ENCODE results near the gene ITPRIPL2.

ITPRIPL2 gene

GRCh38 chr16:19139436-19140091 lies 25.8 kb downstream of the ITPRIPL2 start:
- H3K9me3 ChIP-seq (ENCODE audit: control insufficient read depth, insufficient read depth, low read length) = no peaks in the 10 kb centered on the region
- no peak overlapping the region for H3K9ac ChIP-seq (ENCODE audit: low read depth, low read length)
- H3K4me1 ChIP-seq (ENCODE audit: control insufficient read depth, insufficient read depth, low read length) = no peaks in the 10 kb centered on the region
- H3K27me3 ChIP-seq (ENCODE audit: control insufficient read depth, insufficient read depth, low read length) = no peaks in the 10 kb centered on the region
- no peak overlapping the region for H3K4me3 ChIP-seq (ENCODE audit: low read depth, low read length)
- H3K36me3 ChIP-seq (ENCODE audit: control insufficient read depth, insufficient read depth, low read length) = no peaks in the 10 kb centered on the region

- Histone ChIP-seq H3K9ac (ENCODE audit: low read depth, low read length) (no peak overlapping the region), H3K4me3 (ENCODE audit: low read depth, low read length) (no peak overlapping the region), H3K36me3 (ENCODE audit: control insufficient read depth, insufficient read depth, low read length) (no peaks in the 10 kb centered on the region), H3K27me3 (ENCODE audit: control insufficient read depth, insufficient read depth, low read length) (no peaks in the 10 kb centered on the region), H3K9me3 (ENCODE audit: control insufficient read depth, insufficient read depth, low read length) (no peaks in the 10 kb centered on the region), H3K4me1 (ENCODE audit: control insufficient read depth, insufficient read depth, low read length) (no peaks in the 10 kb centered on the region)
These were observed 26.6 kb downstream of the ITPRIPL2 start for GRCh38 chr16:19140396-19140795.

- Histone ChIP-seq H3K9ac (ENCODE audit: low read depth, low read length) (no peak overlapping the region), H3K4me3 (ENCODE audit: low read depth, low read length) (no peak overlapping the region), H3K36me3 (ENCODE audit: control insufficient read depth, insufficient read depth, low read length) (no peaks in the 10 kb centered on the region), H3K27me3 (ENCODE audit: control insufficient read depth, insufficient read depth, low read length) (no peaks in the 10 kb centered on the region), H3K9me3 (ENCODE audit: control insufficient read depth, insufficient read depth, low read length) (no peaks in the 10 kb centered on the region), H3K4me1 (ENCODE audit: control insufficient read depth, insufficient read depth, low read length) (no peaks in the 10 kb centered on the region)
These were observed 29.3 kb downstream of the ITPRIPL2 start for GRCh38 chr16:19142939-19143598.

- no peak overlapping the region for H3K4me3 ChIP-seq (ENCODE audit: low read depth, low read length)
These were observed 29.8 kb downstream of the ITPRIPL2 start for GRCh38 chr16:19143599-19143956.

GRCh38 chr16:19145010-19145409 lies 31.2 kb downstream of the ITPRIPL2 start:
- Histone ChIP-seq H3K4me3 (ENCODE audit: low read depth, low read length) (no peak overlapping the region), H3K36me3 (ENCODE audit: control insufficient read depth, insufficient read depth, low read length) (no peaks in the 10 kb centered on the region), H3K9me3 (ENCODE audit: control insufficient read depth, insufficient read depth, low read length) (no peaks in the 10 kb centered on the region), H3K27me3 (ENCODE audit: control insufficient read depth, insufficient read depth, low read length) (peaks cover 3% of the 10 kb centered on the region), H3K9ac (ENCODE audit: low read depth, low read length) (no peak overlapping the region), H3K4me1 (ENCODE audit: control insufficient read depth, insufficient read depth, low read length) (no peaks in the 10 kb centered on the region)

More at GRCh38 chr16:19143599-19143956, 29.8 kb downstream of the ITPRIPL2 start:
- no peaks in the 10 kb centered on the region for H3K27me3 ChIP-seq (ENCODE audit: control insufficient read depth, insufficient read depth, low read length)
- no peaks in the 10 kb centered on the region for H3K9me3 ChIP-seq (ENCODE audit: control insufficient read depth, insufficient read depth, low read length)
- H3K36me3 ChIP-seq (ENCODE audit: control insufficient read depth, insufficient read depth, low read length) = no peaks in the 10 kb centered on the region
- H3K9ac ChIP-seq (ENCODE audit: low read depth, low read length) = no peak overlapping the region
- H3K4me1 ChIP-seq (ENCODE audit: control insufficient read depth, insufficient read depth, low read length) = no peaks in the 10 kb centered on the region

- peaks cover 3% of the 10 kb centered on the region for H3K27me3 ChIP-seq (ENCODE audit: control insufficient read depth, insufficient read depth, low read length)
- H3K4me1 ChIP-seq (ENCODE audit: control insufficient read depth, insufficient read depth, low read length) = no peaks in the 10 kb centered on the region
- no peaks in the 10 kb centered on the region for H3K9me3 ChIP-seq (ENCODE audit: control insufficient read depth, insufficient read depth, low read length)
- H3K4me3 ChIP-seq (ENCODE audit: low read depth, low read length) = no peak overlapping the region
- H3K9ac ChIP-seq (ENCODE audit: low read depth, low read length) = no peak overlapping the region
- H3K36me3 ChIP-seq (ENCODE audit: control insufficient read depth, insufficient read depth, low read length) = no peaks in the 10 kb centered on the region
These were observed 33.4 kb downstream of the ITPRIPL2 start for GRCh38 chr16:19147126-19147525.

- Histone ChIP-seq H3K27me3 (ENCODE audit: control insufficient read depth, insufficient read depth, low read length) (peaks cover 3% of the 10 kb centered on the region), H3K9ac (ENCODE audit: low read depth, low read length) (no peak overlapping the region), H3K9me3 (ENCODE audit: control insufficient read depth, insufficient read depth, low read length) (no peaks in the 10 kb centered on the region), H3K4me3 (ENCODE audit: low read depth, low read length) (no peak overlapping the region), H3K4me1 (ENCODE audit: control insufficient read depth, insufficient read depth, low read length) (no peaks in the 10 kb centered on the region), H3K36me3 (ENCODE audit: control insufficient read depth, insufficient read depth, low read length) (no peaks in the 10 kb centered on the region)
These were observed 33.9 kb downstream of the ITPRIPL2 start for GRCh38 chr16:19147627-19148026.

- H3K9me3 ChIP-seq (ENCODE audit: control insufficient read depth, insufficient read depth, low read length) = no peaks in the 10 kb centered on the region
- H3K4me3 ChIP-seq (ENCODE audit: low read depth, low read length) = no peak overlapping the region
- no peaks in the 10 kb centered on the region for H3K4me1 ChIP-seq (ENCODE audit: control insufficient read depth, insufficient read depth, low read length)
- H3K9ac ChIP-seq (ENCODE audit: low read depth, low read length) = no peak overlapping the region
- no peaks in the 10 kb centered on the region for H3K36me3 ChIP-seq (ENCODE audit: control insufficient read depth, insufficient read depth, low read length)
- H3K27me3 ChIP-seq (ENCODE audit: control insufficient read depth, insufficient read depth, low read length) = peaks cover 3% of the 10 kb centered on the region
These were observed 34.4 kb downstream of the ITPRIPL2 start for GRCh38 chr16:19148189-19148588.

- Histone ChIP-seq H3K27me3 (ENCODE audit: control insufficient read depth, insufficient read depth, low read length) (peaks cover 6% of the 10 kb centered on the region), H3K9me3 (ENCODE audit: control insufficient read depth, insufficient read depth, low read length) (peaks cover 3% of the 10 kb centered on the region), H3K4me1 (ENCODE audit: control insufficient read depth, insufficient read depth, low read length) (no peaks in the 10 kb centered on the region), H3K9ac (ENCODE audit: low read depth, low read length) (no peak overlapping the region), H3K36me3 (ENCODE audit: control insufficient read depth, insufficient read depth, low read length) (no peaks in the 10 kb centered on the region), H3K4me3 (ENCODE audit: low read depth, low read length) (no peak overlapping the region)
These were observed 37.5 kb downstream of the ITPRIPL2 start for GRCh38 chr16:19151310-19151709.

GRCh38 chr16:19152042-19152441 lies 38.3 kb downstream of the ITPRIPL2 start:
- peaks cover 3% of the 10 kb centered on the region for H3K9me3 ChIP-seq (ENCODE audit: control insufficient read depth, insufficient read depth, low read length)
- H3K36me3 ChIP-seq (ENCODE audit: control insufficient read depth, insufficient read depth, low read length) = no peaks in the 10 kb centered on the region
- no peak overlapping the region for H3K4me3 ChIP-seq (ENCODE audit: low read depth, low read length)
- H3K27me3 ChIP-seq (ENCODE audit: control insufficient read depth, insufficient read depth, low read length) = peaks cover 6% of the 10 kb centered on the region
- no peaks in the 10 kb centered on the region for H3K4me1 ChIP-seq (ENCODE audit: control insufficient read depth, insufficient read depth, low read length)
- no peak overlapping the region for H3K9ac ChIP-seq (ENCODE audit: low read depth, low read length)

GRCh38 chr16:19153876-19154275 lies 40.1 kb downstream of the ITPRIPL2 start:
- Histone ChIP-seq H3K36me3 (ENCODE audit: control insufficient read depth, insufficient read depth, low read length) (no peaks in the 10 kb centered on the region), H3K9ac (ENCODE audit: low read depth, low read length) (no peak overlapping the region), H3K9me3 (ENCODE audit: control insufficient read depth, insufficient read depth, low read length) (peaks cover 3% of the 10 kb centered on the region), H3K27me3 (ENCODE audit: control insufficient read depth, insufficient read depth, low read length) (peaks cover 13% of the 10 kb centered on the region), H3K4me1 (ENCODE audit: control insufficient read depth, insufficient read depth, low read length) (no peaks in the 10 kb centered on the region), H3K4me3 (ENCODE audit: low read depth, low read length) (no peak overlapping the region)

GRCh38 chr16:19162085-19162484 lies 48.3 kb downstream of the ITPRIPL2 start:
- H3K27me3 ChIP-seq (ENCODE audit: control insufficient read depth, insufficient read depth, low read length) = peaks cover 8% of the 10 kb centered on the region
- H3K36me3 ChIP-seq (ENCODE audit: control insufficient read depth, insufficient read depth, low read length) = no peaks in the 10 kb centered on the region
- H3K4me1 ChIP-seq (ENCODE audit: control insufficient read depth, insufficient read depth, low read length) = no peaks in the 10 kb centered on the region
- no peak overlapping the region for H3K4me3 ChIP-seq (ENCODE audit: low read depth, low read length)
- H3K9ac ChIP-seq (ENCODE audit: low read depth, low read length) = no peak overlapping the region
- no peaks in the 10 kb centered on the region for H3K9me3 ChIP-seq (ENCODE audit: control insufficient read depth, insufficient read depth, low read length)
